HG03159 (cell line): ENCODE measurements around the gene FKBP9.

Experiments
- ATAC-seq: cut with Tn5 transposase; IDR thresholded peaks from one replicate; pipeline ENCODE4 v1.9.1; 2021; ENCODE audit warnings: mild to moderate bottlenecking, moderate library complexity; ENCODE audit not compliant: unreplicated experiment

Gene FKBP9

DNA sequence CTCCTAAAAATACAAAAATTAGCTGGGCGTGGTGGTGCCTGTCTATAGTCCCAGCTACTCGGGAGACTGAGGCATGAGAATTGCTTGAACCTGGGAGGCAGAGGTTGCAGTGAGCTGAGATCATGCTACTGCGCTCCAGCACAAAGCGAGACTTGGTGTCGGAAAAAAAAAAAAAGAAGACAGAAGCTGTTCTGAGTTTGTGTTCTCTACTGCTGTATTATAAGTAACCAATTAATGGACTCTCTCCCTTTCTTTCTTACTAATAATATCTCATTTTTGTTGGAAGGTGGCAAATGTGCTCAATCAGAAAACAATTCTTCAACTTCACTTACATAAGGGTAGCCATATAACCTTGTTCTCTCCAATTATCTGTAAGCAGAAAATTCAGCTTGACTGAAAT lies 97.9 kb downstream of the FKBP9 start:
- ATAC-seq: no peak
